SH-SY5Y (cell line): ENCODE data around the gene NCOR1.

Experiments used
- GATA2 ChIP-seq: IDR thresholded peaks from 2 replicates; pipeline ENCODE4 v1.6.1; 2011; ENCODE audit warnings: mild to moderate bottlenecking, low read depth, low read length
- GATA3 ChIP-seq: IDR thresholded peaks from 2 replicates; pipeline ENCODE4 v1.6.1; 2011; ENCODE audit warnings: low read depth, mild to moderate bottlenecking, low read length, moderate library complexity

GRCh38 chr17:16048811-16049449, 166.4 kb downstream of the NCOR1 start:
- TF ChIP-seq GATA2 (no peak), GATA3 (no peak)
